ENCODE results near the gene PGAP1.

The PGAP1 gene

GRCh38 chr2:196926562-196927375, at the start of gene PGAP1:
PGAP1 (minus strand) TSS chr2:196926707; CDS start chr2:196926616, 91 bp downstream.
- FAIRE-seq = no peak

GRCh38 chr2:196974970-196975369, 48.5 kb upstream of the PGAP1 start:
- no peak for FAIRE-seq

- FAIRE-seq = no peak
These were observed 45.2 kb upstream of the PGAP1 start for GRCh38 chr2:196971574-196972279.

GRCh38 chr2:196970099-196970498, 43.6 kb upstream of the PGAP1 start:
- FAIRE-seq = no peak

GRCh38 chr2:196968516-196968915, 42.0 kb upstream of the PGAP1 start:
- no peak for FAIRE-seq

GRCh38 chr2:196967775-196968174, 41.3 kb upstream of the PGAP1 start:
- no peak for FAIRE-seq

GRCh38 chr2:196967116-196967515, 40.6 kb upstream of the PGAP1 start:
- no peak for FAIRE-seq

- FAIRE-seq = no peak
These were observed 39.6 kb upstream of the PGAP1 start for GRCh38 chr2:196966061-196966460.

- FAIRE-seq = no peak
These were observed 39.1 kb upstream of the PGAP1 start for GRCh38 chr2:196965651-196966050.

- FAIRE-seq = no peak
These were observed 37.5 kb upstream of the PGAP1 start for GRCh38 chr2:196963961-196964360.

- no peak for FAIRE-seq
These were observed 36.5 kb upstream of the PGAP1 start for GRCh38 chr2:196963043-196963442.

GRCh38 chr2:196962325-196962724, 35.8 kb upstream of the PGAP1 start:
- no peak for FAIRE-seq

GRCh38 chr2:196961889-196962288, 35.4 kb upstream of the PGAP1 start:
- FAIRE-seq = no peak

GRCh38 chr2:196959734-196960338, 33.3 kb upstream of the PGAP1 start:
- FAIRE-seq = no peak

- no peak for FAIRE-seq
These were observed 32.8 kb upstream of the PGAP1 start for GRCh38 chr2:196959281-196959680.

- no peak for FAIRE-seq
These were observed 31.5 kb upstream of the PGAP1 start for GRCh38 chr2:196957881-196958525.

GRCh38 chr2:196957442-196957841, 30.9 kb upstream of the PGAP1 start:
- no peak for FAIRE-seq

- no peak for FAIRE-seq
These were observed 29.6 kb upstream of the PGAP1 start for GRCh38 chr2:196956069-196956468.

- FAIRE-seq = no peak
These were observed 28.5 kb upstream of the PGAP1 start for GRCh38 chr2:196955036-196955435.

- no peak for FAIRE-seq
These were observed 27.5 kb upstream of the PGAP1 start for GRCh38 chr2:196954001-196954400.

GRCh38 chr2:196952936-196953335, 26.4 kb upstream of the PGAP1 start:
- no peak for FAIRE-seq

- no peak for FAIRE-seq
These were observed 25.5 kb upstream of the PGAP1 start for GRCh38 chr2:196951973-196952372.

- no peak for FAIRE-seq
These were observed 22.6 kb upstream of the PGAP1 start for GRCh38 chr2:196949116-196949515.
